Colon (tissue), 2 donors: ENCODE results near the gene ZFYVE21.

Experiments
- FAIRE-seq: peaks from 2 replicates; lab custom pipeline; 2012; peaks lifted over from hg19 to GRCh38; lab: Jason Lieb, UNC
- donor health status: control.
- donor health status: control.

ZFYVE21 gene

GRCh38 chr14:103705504-103706284, 9.9 kb upstream of the ZFYVE21 start:
- FAIRE-seq, result no peak

GRCh38 chr14:103706551-103707328, 8.9 kb upstream of the ZFYVE21 start:
- FAIRE-seq, result no peak

- no peak for FAIRE-seq
These were observed 8.0 kb upstream of the ZFYVE21 start for GRCh38 chr14:103707329-103708263.

- no peak for FAIRE-seq
These were observed 6.8 kb upstream of the ZFYVE21 start for GRCh38 chr14:103708750-103709187.

GRCh38 chr14:103709814-103710213, 5.8 kb upstream of the ZFYVE21 start:
- no peak for FAIRE-seq

GRCh38 chr14:103710771-103711377, 4.7 kb upstream of the ZFYVE21 start:
- FAIRE-seq, result no peak

- no peak for FAIRE-seq
These were observed 3.8 kb upstream of the ZFYVE21 start for GRCh38 chr14:103711516-103712431.

GRCh38 chr14:103712633-103713247, 2.9 kb upstream of the ZFYVE21 start:
- FAIRE-seq, result no peak

GRCh38 chr14:103713304-103714062, 2.1 kb upstream of the ZFYVE21 start:
- no peak for FAIRE-seq

- no peak for FAIRE-seq
These were observed 1.4 kb upstream of the ZFYVE21 start for GRCh38 chr14:103714063-103714724.

GRCh38 chr14:103716091-103716801, 636 bp downstream of the ZFYVE21 start:
- FAIRE-seq, result no peak

- FAIRE-seq, result no peak
These were observed 1.3 kb downstream of the ZFYVE21 start for GRCh38 chr14:103716899-103717411.

GRCh38 chr14:103718572-103718971, 3.0 kb downstream of the ZFYVE21 start:
- no peak for FAIRE-seq

GRCh38 chr14:103719751-103720150, 4.1 kb downstream of the ZFYVE21 start:
- no peak for FAIRE-seq

- no peak for FAIRE-seq
These were observed 5.9 kb downstream of the ZFYVE21 start for GRCh38 chr14:103721334-103722120.

- no peak for FAIRE-seq
These were observed 8.1 kb downstream of the ZFYVE21 start for GRCh38 chr14:103723748-103724081.

- FAIRE-seq, result no peak
These were observed 8.5 kb downstream of the ZFYVE21 start for GRCh38 chr14:103724116-103724515.
